SU-DHL-6 (cell line): Measurements from ENCODE around the gene BEND5.

Experiments used
- H2AFZ ChIP-seq: fragments of 200-600 bp; sonication (generic); 2 replicates; pipeline ENCODE4 v1.6.1; 2014; ENCODE audit warnings: low read depth, mild to moderate bottlenecking, moderate library complexity, mixed read lengths, antibody characterized with exemption, low read length; ENCODE audit not compliant: severe bottlenecking
- H3F3A ChIP-seq: fragments of 200-600 bp; shearing (Covaris generic); 2 replicates; pipeline ENCODE4 v1.6.0; 2016; ENCODE audit warnings: antibody characterized with exemption, mild to moderate bottlenecking; ENCODE audit not compliant: insufficient read depth
- H3K27ac ChIP-seq: fragments of 200-600 bp; sonication (generic); 2 replicates; pipeline ENCODE4 v1.5.1; 2016; ENCODE audit warnings: low read depth, mild to moderate bottlenecking, low read length, moderate library complexity, mixed read lengths
- H3K27me3 ChIP-seq: fragments of 200-600 bp; sonication (generic), shearing (Covaris generic); 2 replicates; pipeline ENCODE4 v1.6.0; 2014; ENCODE audit warnings: mild to moderate bottlenecking, low read length
- H3K36me3 ChIP-seq: fragments of 200-600 bp; sonication (generic); 2 replicates; pipeline ENCODE4 v1.6.1; 2014; ENCODE audit warnings: mild to moderate bottlenecking, low read length, mixed read lengths
- H3K4me2 ChIP-seq: fragments of 300-600, 200-600 bp; shearing (Covaris generic), sonication (generic); 2 replicates; pipeline ENCODE4 v1.6.0; 2014; ENCODE audit warnings: low read length, low read depth, mild to moderate bottlenecking; ENCODE audit not compliant: poor library complexity, severe bottlenecking
- H3K4me3 ChIP-seq: fragments of 200-600 bp; sonication (generic); 2 replicates; pipeline ENCODE4 v1.5.1; 2014; ENCODE audit warnings: antibody characterized with exemption, low read length, mild to moderate bottlenecking, mixed read lengths; ENCODE audit not compliant: insufficient read depth, poor library complexity, severe bottlenecking
- H3K79me2 ChIP-seq: fragments of 200-600 bp; sonication (generic); 2 replicates; pipeline ENCODE4 v1.6.1; 2014; ENCODE audit warnings: mild to moderate bottlenecking, low read length, moderate library complexity; ENCODE audit not compliant: insufficient read depth
- H3K9ac ChIP-seq: fragments of 200-600 bp; sonication (generic); 2 replicates; pipeline ENCODE4 v1.7.0; 2014; ENCODE audit warnings: mild to moderate bottlenecking, low read length
- H3K9me2 ChIP-seq: fragments of 200-600 bp; sonication (generic); replicated peaks from 2 replicates; pipeline ENCODE4 v1.6.1; 2014; ENCODE audit warnings: low read length; ENCODE audit not compliant: insufficient read depth
- H3K9me3 ChIP-seq: fragments of 200-600 bp; sonication (generic); 2 replicates; pipeline ENCODE4 v1.6.1; 2014; ENCODE audit warnings: low read length, mixed read lengths; ENCODE audit not compliant: insufficient read depth
- H4K20me1 ChIP-seq: fragments of 200-600 bp; sonication (generic); 2 replicates; pipeline ENCODE4 v1.6.1; 2014; ENCODE audit warnings: low read depth, mild to moderate bottlenecking, antibody characterized with exemption, low read length, moderate library complexity, mixed read lengths
- EZH2phosphoT487 ChIP-seq: fragments of 200-600 bp; sonication (generic), shearing (Covaris generic); conservative IDR thresholded peaks from 2 replicates; pipeline ENCODE4 v1.6.1; 2018; ENCODE audit warnings: mild to moderate bottlenecking, antibody characterized with exemption, low read length, moderate library complexity, mixed read lengths
- TF ChIP-seq, protein P1 (sequence below): fragments of 200-600 bp; sonication (generic); IDR thresholded peaks from one replicate; pipeline ENCODE4 v1.5.1; 2017; ENCODE audit warnings: antibody characterized with exemption, mild to moderate bottlenecking, low read length, moderate library complexity; ENCODE audit not compliant: insufficient read depth, poor library complexity, severe bottlenecking

Gene BEND5

DNA sequence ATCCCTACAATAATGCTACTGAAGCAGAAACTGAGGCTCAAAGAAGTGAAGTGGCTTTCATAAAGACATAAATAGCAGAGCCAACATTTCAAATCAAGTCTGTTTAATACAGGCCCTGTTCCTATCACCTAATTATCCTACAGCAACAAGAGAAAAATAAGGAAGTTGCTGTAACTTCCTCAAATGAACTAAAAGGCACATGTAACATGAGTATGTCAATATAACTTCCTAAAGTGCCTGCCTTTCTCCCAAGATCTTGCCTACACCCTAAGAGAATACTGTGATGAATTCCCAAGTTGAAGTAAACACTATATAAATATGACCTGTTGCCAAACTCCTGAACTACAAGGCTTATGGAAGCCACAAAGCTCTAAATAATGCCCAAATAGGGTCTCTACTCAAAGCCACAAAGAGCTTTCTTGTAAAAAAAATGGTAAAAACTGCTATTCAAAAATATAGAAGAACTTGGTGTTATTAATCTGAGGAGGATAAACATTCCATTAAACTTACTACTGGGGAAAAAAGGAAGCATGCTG, 8.6 kb downstream of the BEND5 start:
- Histone ChIP-seq H3K9me3 (no peaks in the 10 kb centered on the region), H3K27me3 (no peaks in the 10 kb centered on the region), H3K4me3 (no peak overlapping the region), H2AFZ (no peak overlapping the region), H4K20me1 (no peaks in the 10 kb centered on the region), H3K9me2 (no peaks in the 10 kb centered on the region), H3K36me3 (no peaks in the 10 kb centered on the region), H3K9ac (no peak overlapping the region), H3K4me2 (no peak overlapping the region), H3K79me2 (no peaks in the 10 kb centered on the region), H3K27ac (no peak overlapping the region), H3F3A (no peaks in the 10 kb centered on the region)
- TF ChIP-seq EZH2phosphoT487: no peak

DNA sequence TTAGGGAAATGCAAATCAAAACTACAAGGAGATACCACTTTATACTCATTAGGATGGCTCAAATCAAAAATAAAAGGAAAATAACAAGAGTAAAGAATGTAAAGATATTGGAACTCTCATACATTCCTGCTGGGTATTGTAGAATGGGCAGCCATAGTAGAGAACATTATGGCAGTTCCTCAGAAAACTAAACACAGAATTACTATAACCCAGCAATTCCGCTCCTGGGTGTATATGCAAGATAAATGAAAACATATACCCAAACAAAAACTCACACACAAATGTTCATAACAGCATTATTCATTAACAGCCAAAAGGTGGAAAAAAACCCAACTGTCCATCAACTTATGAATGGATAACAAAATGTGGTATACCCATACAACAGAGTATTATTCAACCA, 11.4 kb downstream of the BEND5 start:
- Histone ChIP-seq H3F3A (no peaks in the 10 kb centered on the region), H3K79me2 (no peaks in the 10 kb centered on the region), H3K36me3 (no peaks in the 10 kb centered on the region), H3K4me2 (no peak overlapping the region), H3K27me3 (no peaks in the 10 kb centered on the region), H3K9me2 (no peaks in the 10 kb centered on the region), H3K9ac (no peak overlapping the region), H3K27ac (no peak overlapping the region), H3K4me3 (no peak overlapping the region), H4K20me1 (no peaks in the 10 kb centered on the region), H3K9me3 (no peaks in the 10 kb centered on the region), H2AFZ (no peak overlapping the region)
- TF ChIP-seq EZH2phosphoT487: no peak
- TF ChIP-seq, protein P1, sequence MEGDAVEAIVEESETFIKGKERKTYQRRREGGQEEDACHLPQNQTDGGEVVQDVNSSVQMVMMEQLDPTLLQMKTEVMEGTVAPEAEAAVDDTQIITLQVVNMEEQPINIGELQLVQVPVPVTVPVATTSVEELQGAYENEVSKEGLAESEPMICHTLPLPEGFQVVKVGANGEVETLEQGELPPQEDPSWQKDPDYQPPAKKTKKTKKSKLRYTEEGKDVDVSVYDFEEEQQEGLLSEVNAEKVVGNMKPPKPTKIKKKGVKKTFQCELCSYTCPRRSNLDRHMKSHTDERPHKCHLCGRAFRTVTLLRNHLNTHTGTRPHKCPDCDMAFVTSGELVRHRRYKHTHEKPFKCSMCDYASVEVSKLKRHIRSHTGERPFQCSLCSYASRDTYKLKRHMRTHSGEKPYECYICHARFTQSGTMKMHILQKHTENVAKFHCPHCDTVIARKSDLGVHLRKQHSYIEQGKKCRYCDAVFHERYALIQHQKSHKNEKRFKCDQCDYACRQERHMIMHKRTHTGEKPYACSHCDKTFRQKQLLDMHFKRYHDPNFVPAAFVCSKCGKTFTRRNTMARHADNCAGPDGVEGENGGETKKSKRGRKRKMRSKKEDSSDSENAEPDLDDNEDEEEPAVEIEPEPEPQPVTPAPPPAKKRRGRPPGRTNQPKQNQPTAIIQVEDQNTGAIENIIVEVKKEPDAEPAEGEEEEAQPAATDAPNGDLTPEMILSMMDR: no peak

DNA sequence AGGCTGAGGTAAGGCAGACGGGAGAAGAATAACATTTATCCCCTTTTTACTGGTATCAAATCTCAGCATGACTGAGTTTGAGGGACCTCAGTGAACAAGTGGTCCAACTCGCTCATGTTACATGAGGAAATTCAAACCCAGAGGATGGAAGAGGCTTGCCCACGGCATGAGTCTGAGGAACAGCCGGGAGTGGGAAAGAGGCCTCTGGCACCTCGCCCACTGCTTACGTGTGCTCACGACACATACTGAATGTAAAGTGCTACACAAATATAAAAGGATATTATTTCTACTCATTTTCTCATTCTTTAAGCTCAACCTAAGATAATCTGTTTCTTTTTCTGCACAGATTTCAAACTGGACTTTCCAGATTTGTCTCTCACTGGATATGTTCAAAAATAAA, 14.7 kb downstream of the BEND5 start:
- no peaks in the 10 kb centered on the region for H3K36me3 ChIP-seq
- no peak overlapping the region for H3K4me2 ChIP-seq
- H3F3A ChIP-seq: no peaks in the 10 kb centered on the region
- no peaks in the 10 kb centered on the region for H3K9me2 ChIP-seq
- TF ChIP-seq EZH2phosphoT487: no peak
- TF ChIP-seq, protein P1: no peak
- no peaks in the 10 kb centered on the region for H3K27me3 ChIP-seq
- H3K79me2 ChIP-seq: no peaks in the 10 kb centered on the region
- no peak overlapping the region for H3K4me3 ChIP-seq
- no peak overlapping the region for H3K27ac ChIP-seq
- H3K9ac ChIP-seq: no peak overlapping the region
- no peaks in the 10 kb centered on the region for H3K9me3 ChIP-seq
- H4K20me1 ChIP-seq: no peaks in the 10 kb centered on the region
- H2AFZ ChIP-seq: no peak overlapping the region

DNA sequence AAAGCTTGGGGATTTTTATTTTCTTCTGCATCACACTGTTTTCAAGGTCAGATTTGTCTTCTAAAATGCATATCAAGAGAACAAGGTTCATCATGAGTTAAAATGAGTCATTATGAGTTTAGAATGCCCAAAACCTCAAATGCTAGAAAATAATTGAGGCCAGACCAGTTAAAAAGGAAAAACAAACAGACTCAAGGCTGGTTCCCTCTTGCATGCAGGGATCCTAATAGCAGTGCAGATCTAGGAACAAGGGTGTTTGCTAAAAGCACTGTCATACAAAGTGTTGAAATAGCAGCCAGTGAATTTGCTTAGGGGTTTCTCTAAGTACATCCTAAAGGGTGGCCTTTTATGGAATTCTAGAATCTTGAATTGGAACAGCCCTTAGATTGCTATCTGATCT, 15.3 kb downstream of the BEND5 start:
- Histone ChIP-seq H3K9ac (no peak overlapping the region), H3F3A (no peaks in the 10 kb centered on the region), H3K9me3 (no peaks in the 10 kb centered on the region), H3K9me2 (no peaks in the 10 kb centered on the region), H4K20me1 (no peaks in the 10 kb centered on the region), H3K36me3 (no peaks in the 10 kb centered on the region), H3K4me2 (no peak overlapping the region), H3K27ac (no peak overlapping the region), H3K79me2 (no peaks in the 10 kb centered on the region), H3K4me3 (no peak overlapping the region), H2AFZ (no peak overlapping the region), H3K27me3 (no peaks in the 10 kb centered on the region)
- TF ChIP-seq, protein P1: no peak
- no peak for TF ChIP-seq EZH2phosphoT487
